Lower leg skin (tissue), 3 donors: ENCODE data around the gene SLC34A1.

ENCODE experiments used
- CTCF ChIP-seq, 3 donors: fragments of 450-650 bp; IDR thresholded peaks; one replicate each; pipeline ENCODE4 v1.5.1; 2016; ENCODE audit warnings: antibody characterized with exemption in 3 of 3, mild to moderate bottlenecking in 3 of 3, moderate library complexity in 2 of 3
- POLR2A ChIP-seq, 2 donors: fragments of 450-650 bp; IDR thresholded peaks; one replicate each; pipeline ENCODE4 v1.6.1; 2016 to 2017; ENCODE audit warnings: antibody characterized with exemption in 2 of 2, mild to moderate bottlenecking in 1 of 2, moderate library complexity in 1 of 2

GRCh38 chr5:177390363-177391300 lies 6.4 kb downstream of the SLC34A1 start:
- TF ChIP-seq CTCF (IDR thresholded peaks at IDR 0.05): peak in 1 of 3 donors; percentile 67
- TF ChIP-seq POLR2A (IDR thresholded peaks at IDR 0.05): no peak
